ENCODE results near the gene MYO18B. TPM values are rescaled to one million over a fixed set of nuclear protein-coding genes. Genes with fewer than 3 reads are reported as not detected.
A peak's percentile ranks its signal among the peaks of the same experiment; 100 is the strongest.

The MYO18B gene
- total RNA-seq, 1 donor from 2014 or later, result not detected

- Mint-ChIP-seq H3K4me3 (no peak overlapping the region), H3K36me3 (ENCODE audit: low read depth) (no peaks in the 10 kb centered on the region), H3K27ac (ENCODE audit: unreplicated experiment) (peak overlapping the region; percentile 16), H3K9me3 (no peaks in the 10 kb centered on the region), H3K4me1 (no peaks in the 10 kb centered on the region), H3K27me3 (ENCODE audit: low read depth) (peaks cover 3% of the 10 kb centered on the region)
- DNase-seq (ENCODE audit: low read depth, low spot score), result no peak
- no peak for TF ChIP-seq CTCF (conservative IDR thresholded peaks at IDR 0.05)
Measured at GRCh38 chr22:25751174-25751581, 9.2 kb downstream of the MYO18B start.

GRCh38 chr22:25752615-25753214 lies 10.7 kb downstream of the MYO18B start:
- H3K27ac Mint-ChIP-seq (ENCODE audit: unreplicated experiment), result no peak overlapping the region
- peaks cover 3% of the 10 kb centered on the region for H3K27me3 Mint-ChIP-seq (ENCODE audit: low read depth)
- no peak for DNase-seq (ENCODE audit: low read depth, low spot score)
- no peaks in the 10 kb centered on the region for H3K9me3 Mint-ChIP-seq
- no peaks in the 10 kb centered on the region for H3K4me1 Mint-ChIP-seq
- no peak for TF ChIP-seq CTCF (conservative IDR thresholded peaks at IDR 0.05)
- H3K4me3 Mint-ChIP-seq, result no peak overlapping the region
- H3K36me3 Mint-ChIP-seq (ENCODE audit: low read depth), result no peaks in the 10 kb centered on the region

- DNase-seq (ENCODE audit: low read depth, low spot score), result no peak
- TF ChIP-seq CTCF (conservative IDR thresholded peaks at IDR 0.05), result no peak
- H3K27ac Mint-ChIP-seq (ENCODE audit: unreplicated experiment), result no peak overlapping the region
- H3K4me3 Mint-ChIP-seq, result no peak overlapping the region
- H3K36me3 Mint-ChIP-seq (ENCODE audit: low read depth), result no peaks in the 10 kb centered on the region
- no peaks in the 10 kb centered on the region for H3K4me1 Mint-ChIP-seq
- H3K9me3 Mint-ChIP-seq, result no peaks in the 10 kb centered on the region
- peaks cover 3% of the 10 kb centered on the region for H3K27me3 Mint-ChIP-seq (ENCODE audit: low read depth)
Measured at GRCh38 chr22:25753252-25753651, 11.3 kb downstream of the MYO18B start.

GRCh38 chr22:25754527-25755202 lies 12.7 kb downstream of the MYO18B start:
- H3K27ac Mint-ChIP-seq (ENCODE audit: unreplicated experiment), result no peak overlapping the region

GRCh38 chr22:25757686-25758085 lies 15.7 kb downstream of the MYO18B start:
- no peaks in the 10 kb centered on the region for H3K9me3 Mint-ChIP-seq
- DNase-seq (ENCODE audit: low read depth, low spot score), result no peak
- H3K27ac Mint-ChIP-seq (ENCODE audit: unreplicated experiment), result no peak overlapping the region
- no peaks in the 10 kb centered on the region for H3K4me1 Mint-ChIP-seq
- H3K36me3 Mint-ChIP-seq (ENCODE audit: low read depth), result no peaks in the 10 kb centered on the region
- H3K27me3 Mint-ChIP-seq (ENCODE audit: low read depth), result no peaks in the 10 kb centered on the region
- no peak overlapping the region for H3K4me3 Mint-ChIP-seq
- no peak for TF ChIP-seq CTCF (conservative IDR thresholded peaks at IDR 0.05)

More at GRCh38 chr22:25754527-25755202, 12.7 kb downstream of the MYO18B start:
- Mint-ChIP-seq H3K9me3 (no peaks in the 10 kb centered on the region), H3K27me3 (ENCODE audit: low read depth) (peaks cover 3% of the 10 kb centered on the region), H3K4me1 (no peaks in the 10 kb centered on the region), H3K36me3 (ENCODE audit: low read depth) (no peaks in the 10 kb centered on the region), H3K4me3 (no peak overlapping the region)
- no peak for TF ChIP-seq CTCF (conservative IDR thresholded peaks at IDR 0.05)
- no peak for DNase-seq (ENCODE audit: low read depth, low spot score)
